Ammon's horn (tissue), 1 donor: ENCODE results near the gene RTN4R.

Source experiments
- DNase-seq: peaks from one replicate; pipeline ENCODE4 v3.0.0-alpha.2; 2016; ENCODE audit warnings: low spot score

The RTN4R gene

DNA sequence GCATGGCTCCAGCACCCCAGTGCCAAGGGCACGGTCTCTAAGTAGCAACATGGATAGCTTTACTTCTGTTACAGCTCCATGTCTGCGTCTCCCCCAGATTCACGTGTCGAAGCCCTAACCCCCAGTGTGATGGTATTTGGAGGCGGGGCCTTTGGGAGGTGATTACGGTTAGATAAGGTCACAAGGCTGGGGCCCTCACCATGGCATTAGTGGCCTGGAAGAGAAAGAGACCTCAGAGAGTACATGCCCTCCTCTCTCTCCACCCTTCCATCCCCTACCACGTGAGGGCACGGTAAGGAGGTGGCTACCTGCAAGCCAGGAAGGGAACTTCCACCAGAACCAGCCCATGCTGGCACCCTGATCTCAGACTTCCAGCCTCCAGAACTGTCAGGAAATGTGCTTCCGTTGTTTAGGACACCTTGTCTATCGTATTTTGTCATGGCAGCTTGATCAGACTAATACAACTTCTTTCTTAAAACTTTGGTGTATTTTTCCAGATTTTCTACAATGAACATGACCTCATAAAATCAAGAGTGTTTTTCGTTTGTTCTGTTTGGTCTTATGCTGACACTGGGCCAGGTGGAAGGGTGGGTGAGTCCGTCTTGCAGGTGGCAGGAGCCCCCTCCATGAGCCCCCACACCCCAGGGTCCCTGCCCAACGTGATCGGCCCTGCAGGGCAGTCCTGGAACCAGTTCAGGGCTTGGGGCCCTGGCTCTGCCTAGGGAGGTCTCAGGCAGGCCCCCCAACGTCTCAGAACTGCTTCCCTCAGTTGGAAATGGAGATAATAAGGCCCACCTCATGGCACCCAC lies 10.7 kb downstream of the RTN4R start:
- no peak for DNase-seq

DNA sequence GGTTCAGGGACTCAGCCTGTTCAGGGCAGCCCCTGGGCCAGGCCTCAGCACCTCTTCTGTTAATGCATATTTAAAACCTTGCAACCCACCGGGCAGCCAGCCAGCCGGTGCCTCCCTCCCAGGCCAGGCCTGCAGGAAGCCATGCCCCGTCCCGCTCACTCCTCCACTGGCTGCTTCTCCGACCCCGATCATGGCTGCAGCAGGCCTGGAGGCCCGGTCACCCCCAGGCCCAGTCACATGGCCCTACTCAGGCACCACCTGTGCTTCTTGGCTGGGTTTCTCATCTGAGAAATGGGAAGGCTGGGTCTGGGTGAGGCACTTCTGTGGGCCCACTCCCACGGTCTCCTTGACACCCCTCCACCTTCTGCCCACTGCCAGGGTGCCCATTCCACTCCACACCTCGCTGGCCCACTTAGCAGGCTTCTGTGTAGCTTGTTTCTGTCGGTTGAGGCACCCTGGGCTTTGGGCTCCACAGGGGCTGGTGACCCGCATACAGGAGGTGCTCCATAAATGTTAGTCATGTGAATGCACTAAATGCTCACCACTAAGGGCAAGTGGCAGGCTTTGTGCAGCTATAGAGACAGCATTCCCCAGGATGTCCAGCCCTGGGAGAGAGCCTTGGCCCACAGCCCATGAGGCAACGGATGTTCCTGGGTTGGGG lies 11.4 kb downstream of the RTN4R start:
- DNase-seq, result no peak

DNA sequence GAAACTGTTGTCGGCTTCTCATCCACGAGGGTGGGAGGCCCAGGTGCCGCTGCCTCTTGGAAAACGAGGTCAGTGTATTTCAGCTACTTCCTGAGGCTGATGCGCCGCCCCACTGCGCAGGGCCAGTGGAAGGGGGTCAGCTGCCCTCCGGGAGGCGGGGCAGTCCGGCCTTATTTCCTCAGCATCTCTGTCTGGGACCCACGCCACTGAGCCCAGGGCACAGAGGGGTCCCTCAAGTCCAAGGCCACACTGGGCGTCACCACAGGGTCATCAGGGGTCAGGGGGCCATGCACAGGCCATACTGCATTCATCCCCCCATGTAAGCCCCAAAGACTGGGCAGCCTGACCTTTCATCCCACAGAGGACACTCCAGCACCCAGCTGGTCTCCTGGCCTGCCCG lies 12.1 kb downstream of the RTN4R start:
- no peak for DNase-seq

DNA sequence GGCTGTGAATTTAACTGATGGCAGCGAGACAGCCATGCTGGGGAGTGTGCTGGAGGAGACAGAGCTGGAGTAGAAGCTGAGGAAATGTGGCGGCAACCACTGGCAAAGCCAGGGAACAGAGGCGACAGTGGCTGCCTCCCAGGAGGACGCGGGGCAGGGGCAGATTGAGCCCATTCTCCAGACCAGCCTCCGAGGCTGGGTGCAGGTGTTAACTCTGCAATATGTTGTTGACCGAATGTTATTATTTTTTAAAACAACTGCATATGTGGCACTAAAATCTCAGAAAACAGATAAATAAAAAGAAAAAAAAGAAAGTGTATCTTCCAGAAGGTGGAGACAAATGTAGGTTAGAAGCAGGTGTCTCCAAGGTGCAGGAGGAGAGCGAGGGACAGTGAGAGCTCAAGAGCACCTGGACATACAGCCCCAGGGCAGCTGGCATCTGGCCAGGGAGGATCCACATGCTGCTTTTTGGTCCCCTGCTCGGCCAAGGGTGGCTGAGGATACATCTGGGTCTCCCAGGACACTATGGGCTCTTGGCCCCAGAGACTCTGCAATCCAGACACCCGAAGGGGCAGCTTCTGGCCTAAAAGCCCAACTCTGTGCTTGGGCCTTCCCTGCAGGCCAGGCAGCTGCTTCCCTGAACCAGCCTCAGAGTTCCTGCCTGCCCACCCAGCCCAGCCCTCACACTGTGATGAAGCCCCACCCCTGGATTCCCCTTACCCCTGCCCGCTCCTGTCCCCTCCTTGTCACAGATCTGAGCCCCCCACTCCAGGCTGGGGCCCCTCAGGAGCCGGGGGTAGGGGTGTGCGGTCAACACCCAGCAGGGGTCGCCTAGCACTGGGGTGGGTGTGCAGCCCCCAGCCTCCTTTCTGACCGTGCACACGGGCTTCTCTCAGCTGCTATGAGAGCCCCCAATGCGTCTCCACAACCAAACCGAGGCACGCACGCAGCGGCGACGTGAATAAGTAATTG lies 12.9 kb downstream of the RTN4R start:
- DNase-seq, result no peak

DNA sequence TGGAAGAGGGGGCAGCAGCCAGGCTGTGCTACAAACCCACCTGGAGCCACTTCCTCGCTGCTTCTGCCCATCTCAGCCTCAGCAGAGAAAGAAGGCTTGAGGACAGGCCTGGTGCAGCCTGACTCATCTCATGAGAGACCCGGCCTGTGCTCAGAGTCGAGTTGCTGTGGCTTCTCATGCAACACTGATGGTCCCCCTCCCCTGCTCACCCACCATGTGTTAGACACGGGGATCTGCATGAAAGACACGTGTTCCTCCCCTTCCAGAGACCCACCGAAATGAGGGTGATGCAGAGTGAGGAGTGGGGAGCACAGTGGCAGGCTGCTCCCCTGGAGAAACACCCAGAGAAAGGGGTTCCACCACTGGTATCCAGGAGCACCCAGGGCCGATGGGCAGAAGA lies 15.0 kb downstream of the RTN4R start:
- no peak for DNase-seq

DNA sequence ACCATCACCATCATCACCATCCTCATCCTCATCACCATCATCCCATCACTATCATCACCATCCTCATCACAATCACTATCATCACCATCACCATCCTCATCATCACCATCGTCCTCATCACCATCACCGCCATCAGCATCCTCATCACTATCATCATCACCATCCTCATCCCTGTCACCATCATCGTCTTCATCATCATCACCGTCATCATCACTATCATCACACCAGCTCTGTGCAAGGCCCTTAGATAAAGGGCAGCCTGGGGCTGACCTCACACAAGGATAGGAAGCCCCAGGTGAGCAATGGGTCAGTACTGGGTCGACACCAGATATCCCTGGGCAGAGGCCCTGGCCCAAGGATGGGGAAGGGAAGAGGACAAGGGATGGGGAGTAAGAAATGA lies 16.1 kb downstream of the RTN4R start:
- DNase-seq, result no peak

DNA sequence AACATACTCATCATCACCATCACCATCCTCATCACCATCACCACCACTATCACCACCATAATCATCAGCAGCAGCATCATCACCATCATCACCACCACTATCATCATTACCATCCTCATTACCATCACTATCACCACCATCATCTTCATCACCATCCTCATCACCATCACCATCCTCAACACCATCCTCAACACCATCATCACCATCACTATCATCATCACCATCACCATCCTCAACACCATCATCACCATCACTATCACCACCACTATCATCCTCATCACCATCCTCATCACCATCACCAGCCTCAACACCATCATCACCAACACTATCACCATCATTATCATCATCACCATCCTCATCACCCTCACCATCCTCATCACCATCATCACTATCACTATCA lies 16.6 kb downstream of the RTN4R start:
- DNase-seq, result no peak

DNA sequence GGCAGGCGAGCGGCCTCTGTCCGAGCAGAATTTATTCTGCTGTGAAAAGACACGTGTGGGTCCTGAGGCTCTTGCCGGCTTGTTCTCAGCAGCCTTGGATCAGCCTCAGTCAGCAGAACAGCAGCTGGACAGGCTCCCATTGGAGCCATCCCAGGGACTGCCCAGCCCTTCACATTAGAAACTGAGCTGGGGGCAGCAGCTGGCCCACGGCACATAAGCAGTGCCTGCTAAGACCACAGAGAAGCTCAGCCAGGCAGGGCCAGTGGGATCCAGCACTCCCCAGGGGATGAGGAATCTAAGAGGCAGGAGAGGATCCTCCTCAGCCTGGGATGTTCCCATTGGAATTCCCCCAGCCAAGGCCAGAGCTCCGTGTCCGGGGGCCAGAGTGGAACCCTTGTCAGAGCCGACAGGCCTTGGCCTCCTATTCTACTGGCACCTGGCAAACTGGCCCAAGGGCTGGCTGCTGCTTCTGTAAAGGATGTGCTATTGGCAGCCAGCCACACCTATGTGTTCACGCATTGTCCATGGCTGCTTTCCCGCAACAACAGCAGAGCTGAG lies 18.2 kb downstream of the RTN4R start:
- peak; percentile 73 for DNase-seq

DNA sequence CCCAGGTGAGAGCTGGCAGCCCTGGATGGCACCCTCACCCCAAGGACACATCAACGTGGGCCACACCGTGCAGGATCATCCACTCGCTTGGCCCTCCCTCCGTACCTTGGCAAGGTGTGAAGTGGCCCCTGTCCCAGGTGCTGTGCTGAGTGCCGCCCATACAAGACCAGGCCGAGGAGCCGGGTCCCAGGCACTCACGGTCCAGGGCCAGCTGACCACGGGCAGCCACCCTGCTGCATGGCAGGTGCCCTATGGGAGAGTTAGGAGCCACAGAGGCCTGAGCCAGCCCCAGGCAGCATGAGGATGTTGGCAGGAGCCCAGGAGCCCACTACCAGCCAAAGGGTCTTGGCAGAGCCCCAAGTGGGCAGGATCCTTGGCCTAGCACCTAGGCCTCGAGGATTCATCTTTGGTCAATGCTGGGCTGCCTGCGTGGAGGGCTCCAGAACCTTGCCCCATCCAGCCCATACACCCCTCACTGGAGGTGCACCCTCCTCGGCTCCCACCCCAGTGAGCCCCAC lies 19.6 kb downstream of the RTN4R start:
- no peak for DNase-seq

DNA sequence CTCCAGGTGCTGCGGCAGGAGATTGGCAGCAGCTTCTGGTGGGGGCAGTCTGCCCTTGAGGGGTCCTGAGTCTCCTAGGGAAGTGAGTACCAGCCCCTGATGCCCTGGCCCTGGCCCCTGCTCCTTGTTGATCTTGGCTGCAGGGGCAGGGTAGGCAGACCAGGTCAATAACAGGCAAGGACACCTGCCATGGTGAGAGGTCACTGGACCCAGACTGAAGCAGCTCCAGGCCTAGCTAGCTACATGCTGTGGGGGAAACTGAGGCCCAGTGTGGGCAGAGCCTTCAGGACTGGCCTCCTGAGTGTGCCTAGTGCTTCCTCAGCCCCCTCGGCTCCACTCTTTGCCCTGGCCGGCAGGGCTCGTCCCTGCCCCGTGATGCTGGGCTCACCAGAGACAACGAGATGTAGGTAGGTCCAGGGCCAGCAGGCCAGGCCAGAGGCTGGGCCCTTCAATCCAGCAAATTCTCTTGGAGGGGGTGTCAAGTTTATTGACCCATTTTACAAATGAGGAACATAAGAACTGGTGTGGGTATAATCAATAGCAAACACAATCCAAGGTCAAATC lies 20.4 kb downstream of the RTN4R start:
- no peak for DNase-seq

DNA sequence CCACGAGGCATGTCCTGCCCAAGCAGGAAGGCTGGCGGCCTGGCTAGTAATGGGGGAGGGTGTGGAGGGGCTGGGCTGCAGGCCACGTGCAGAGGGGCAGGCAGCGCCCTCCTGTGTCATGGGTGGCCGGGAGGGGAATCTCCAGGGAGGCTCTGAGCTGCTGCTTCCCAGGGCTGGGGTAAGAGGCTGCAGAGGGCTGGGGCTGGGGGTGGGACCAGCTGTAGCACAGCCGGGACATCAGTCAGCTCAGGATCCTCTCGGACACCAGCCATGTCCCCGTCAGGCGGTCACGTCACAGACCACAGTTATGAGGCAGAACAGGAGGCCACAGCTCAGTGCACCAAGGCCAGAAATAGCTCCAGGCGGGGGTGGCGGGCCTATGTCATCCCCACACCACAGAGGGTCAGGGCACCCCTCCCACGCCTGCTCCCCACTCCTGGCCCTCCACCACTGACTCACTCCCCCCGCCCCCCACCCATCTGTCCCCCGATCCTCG lies 21.1 kb downstream of the RTN4R start:
- DNase-seq, result no peak

DNA sequence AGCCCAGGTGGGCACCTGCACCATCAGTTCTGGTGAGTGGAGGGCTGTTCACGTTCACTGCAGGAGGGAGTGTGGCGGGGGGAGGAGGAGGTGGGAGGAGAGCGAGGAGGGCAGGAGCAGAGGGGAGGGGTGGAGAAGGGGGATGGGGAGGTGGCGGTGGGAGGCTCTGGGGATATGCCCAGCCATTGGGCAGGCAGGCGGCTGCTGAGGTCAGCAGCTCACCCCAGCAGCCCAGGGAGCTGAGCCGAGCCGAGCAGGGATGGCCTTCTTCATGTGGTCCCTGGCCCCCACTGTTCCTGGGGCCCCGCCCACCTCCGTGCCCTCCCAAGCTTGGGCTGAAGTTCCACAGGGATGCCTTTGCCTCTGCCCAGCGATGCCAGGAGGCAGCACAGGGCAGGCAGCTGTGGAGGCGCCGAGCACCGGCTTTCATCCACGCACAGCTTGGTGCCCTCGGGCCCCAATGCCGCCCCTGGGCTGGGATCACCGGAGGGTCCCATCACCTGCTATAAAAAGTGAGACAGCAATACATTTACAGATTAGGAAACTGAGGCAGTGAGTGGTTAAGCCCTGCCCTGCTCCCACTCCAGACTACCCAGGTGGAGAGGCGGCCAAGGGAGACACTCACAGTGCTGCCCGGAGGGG lies 21.6 kb downstream of the RTN4R start:
- no peak for DNase-seq

DNA sequence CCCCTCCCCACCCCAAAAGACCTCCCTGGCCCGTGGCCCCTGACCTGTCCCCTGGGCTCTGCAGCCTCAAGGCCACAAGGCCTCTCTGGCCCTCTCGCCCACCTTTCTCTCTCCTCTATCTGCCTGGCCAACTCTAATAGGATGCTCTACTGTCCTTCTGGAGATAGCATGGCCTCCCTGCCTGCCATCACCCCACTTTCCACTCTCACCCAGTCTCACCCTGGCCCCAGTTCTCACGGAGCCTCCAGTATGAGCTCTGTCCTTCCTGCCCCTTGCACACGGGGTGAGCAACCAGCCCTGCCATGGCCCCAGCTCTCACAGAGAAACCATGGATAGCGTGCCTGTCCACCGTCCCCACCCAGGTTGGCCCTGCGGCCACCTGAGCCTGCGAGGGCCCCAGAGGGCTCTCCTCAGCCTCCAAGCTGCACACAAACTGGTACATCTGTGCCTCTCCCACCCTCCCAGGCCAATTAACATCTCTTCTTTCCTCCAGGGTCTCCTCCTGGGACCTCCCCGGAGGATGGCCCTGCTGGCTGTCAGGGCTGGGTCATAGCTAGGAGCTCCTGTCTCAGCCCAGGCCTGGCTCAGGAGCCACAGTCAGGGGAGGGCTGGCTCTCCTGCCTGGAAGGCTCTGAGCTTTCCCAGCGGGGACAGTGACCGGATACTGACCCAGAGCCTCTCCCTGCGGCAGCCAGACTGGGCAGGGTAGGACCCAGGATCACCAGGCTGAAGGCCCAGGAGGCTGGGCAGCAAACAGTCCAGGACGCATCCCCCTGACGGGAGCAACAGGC lies 22.3 kb downstream of the RTN4R start:
- no peak for DNase-seq

DNA sequence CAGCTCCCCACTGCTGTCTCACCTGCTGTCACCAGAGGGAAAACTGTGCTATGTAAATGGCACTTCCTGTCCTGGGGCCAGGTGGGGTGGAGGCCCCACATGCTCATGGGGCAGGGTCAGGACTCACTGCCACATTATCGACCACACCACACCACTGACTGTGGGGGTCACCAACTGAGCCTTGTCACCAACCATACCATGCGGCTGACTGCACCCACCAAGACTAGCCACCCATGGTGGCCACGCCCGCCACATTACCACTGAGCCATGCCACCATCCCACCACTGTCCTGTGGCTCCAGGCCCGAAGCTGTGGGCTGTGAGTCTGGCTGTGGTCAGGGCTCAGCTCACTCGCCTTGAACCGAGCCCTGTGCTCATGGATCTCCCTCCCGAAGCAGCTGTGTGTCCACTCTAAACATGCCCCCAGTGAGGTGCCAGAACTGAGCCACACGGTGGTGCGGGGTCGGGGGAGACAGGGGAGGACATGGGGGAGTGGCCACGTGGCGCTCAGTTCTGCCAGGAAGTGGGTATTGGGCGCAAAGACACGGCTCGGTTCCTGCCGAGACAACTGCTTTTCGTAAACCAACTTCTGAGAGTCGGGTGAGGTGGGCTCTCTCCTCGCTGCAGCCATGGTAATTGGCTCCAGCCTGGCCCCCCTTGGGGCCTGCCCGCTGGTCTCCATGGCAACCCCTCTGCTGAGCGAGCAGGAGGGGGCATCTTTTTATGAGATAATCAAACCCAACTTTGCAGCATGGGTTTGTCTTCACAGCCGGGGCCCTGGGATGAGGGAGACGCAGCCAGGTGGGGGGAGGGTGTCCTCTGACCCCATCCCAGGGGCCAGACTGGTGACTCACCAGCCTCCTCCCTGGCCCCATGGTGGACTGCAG lies 23.2 kb downstream of the RTN4R start:
- DNase-seq, result no peak

DNA sequence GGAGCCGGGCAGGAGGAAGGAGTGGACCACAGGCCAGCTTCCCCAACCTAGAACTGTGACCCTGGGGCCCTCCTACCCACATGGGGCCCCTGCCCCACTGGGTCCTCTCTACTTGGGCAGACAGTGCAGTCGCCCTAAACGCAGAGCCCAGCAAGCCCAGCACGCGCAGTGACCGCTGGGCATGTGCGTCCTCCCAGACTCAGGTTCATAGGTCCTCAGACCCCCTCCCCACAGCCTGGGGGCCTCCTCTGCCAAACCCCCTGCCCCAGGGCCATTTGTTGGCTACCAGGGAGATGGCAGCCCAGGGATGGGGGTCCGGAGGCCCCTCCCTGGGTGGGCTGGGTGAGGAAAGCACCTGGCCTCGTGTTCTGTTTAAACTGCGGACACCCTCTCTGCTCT lies 23.9 kb downstream of the RTN4R start:
- no peak for DNase-seq

DNA sequence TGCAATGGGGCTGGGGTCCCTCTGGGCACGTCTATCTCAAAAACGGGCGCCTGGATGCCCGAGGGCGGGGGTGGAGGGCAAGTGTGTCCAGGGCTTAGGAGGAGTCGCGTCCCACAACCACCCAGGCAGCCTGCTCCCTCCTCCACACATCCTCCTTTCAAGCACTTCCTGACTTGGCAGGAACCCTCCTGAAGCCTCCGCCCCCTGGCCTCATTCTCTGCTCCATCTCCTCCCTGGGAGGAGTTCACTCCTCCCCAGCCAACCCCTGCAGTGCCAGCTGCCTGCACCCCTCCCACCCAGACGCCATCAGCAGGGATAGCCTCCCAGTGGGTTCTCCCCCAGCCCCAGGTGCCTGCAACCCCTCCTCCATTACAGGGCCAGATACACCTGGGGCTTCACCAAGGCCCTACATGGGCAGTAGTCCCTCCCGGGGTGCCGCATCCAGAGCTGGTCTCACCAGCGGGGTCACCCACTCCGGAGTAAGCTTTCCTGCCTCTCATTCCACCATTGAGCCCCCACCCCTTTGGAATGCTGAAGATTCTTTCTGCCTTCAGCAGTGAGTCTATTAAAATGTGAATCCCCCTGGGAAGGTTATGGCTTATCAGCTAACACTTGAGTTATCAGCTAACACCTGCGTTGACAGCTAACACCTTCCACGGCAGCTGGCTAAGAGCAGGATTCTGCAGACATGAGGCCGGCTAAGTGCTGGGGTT lies 24.4 kb downstream of the RTN4R start:
- DNase-seq, result peak; percentile 83

DNA sequence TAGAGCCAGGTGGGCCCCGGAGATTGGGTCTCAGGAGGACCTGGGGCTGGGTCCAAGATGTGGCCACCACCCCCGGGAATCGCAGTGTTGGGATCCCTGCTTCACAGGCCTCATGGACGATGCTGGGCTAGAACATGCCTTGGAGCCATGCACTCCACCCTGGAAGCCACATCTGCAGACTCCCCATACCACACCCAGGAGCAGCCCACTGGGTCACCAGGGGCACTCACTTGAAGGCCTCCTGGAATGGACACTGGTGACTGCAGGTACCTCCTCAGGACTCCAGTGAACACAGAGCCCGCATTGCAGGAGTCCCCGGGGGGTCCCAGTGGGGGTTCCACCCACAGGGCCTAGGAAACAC lies 25.0 kb downstream of the RTN4R start:
- DNase-seq, result no peak

DNA sequence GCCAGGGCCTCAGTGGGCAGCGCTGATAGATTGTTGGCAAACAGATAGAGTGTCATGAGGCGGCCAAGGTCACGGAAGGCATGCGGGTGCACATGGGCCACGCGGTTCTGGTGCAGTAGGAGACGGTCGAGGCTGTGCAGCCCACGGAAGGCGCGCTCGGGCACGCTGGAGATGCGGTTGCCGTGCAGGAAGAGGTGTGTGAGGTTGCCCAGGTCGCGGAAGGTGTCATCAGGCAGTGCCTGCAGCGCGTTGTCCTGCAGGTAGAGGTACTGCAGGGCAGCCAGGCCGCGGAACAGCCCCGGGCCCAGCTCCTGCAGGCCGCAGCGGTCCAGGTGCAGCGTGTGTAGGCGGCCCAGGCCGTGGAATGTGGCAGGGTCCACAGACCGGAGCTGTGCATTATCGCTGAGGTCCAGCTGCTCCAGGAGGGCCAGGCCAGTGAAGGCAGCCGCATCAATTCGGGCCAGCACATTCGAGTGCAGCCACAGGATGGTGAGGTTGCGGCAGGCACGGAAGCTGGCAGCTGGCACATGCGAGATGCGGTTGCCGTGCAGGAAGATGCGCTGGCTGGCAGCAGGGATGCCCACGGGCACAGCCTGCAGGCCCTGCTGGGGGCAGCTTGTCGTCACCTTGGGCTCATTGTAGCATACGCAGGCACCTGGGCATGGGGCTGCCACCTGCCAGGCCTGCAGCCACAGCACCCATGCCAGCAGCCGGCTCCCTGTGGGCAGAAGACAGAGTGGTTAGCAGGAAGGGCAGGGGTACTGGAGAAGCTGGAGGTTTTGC lies 25.5 kb downstream of the RTN4R start:
- DNase-seq, result no peak
